GM19035 (cell line): ENCODE results near the gene NUDCD3.

Source experiments
- ATAC-seq: cut with Tn5 transposase; IDR thresholded peaks from one replicate; pipeline ENCODE4 v1.9.1; 2021; ENCODE audit not compliant: unreplicated experiment

Gene NUDCD3

DNA sequence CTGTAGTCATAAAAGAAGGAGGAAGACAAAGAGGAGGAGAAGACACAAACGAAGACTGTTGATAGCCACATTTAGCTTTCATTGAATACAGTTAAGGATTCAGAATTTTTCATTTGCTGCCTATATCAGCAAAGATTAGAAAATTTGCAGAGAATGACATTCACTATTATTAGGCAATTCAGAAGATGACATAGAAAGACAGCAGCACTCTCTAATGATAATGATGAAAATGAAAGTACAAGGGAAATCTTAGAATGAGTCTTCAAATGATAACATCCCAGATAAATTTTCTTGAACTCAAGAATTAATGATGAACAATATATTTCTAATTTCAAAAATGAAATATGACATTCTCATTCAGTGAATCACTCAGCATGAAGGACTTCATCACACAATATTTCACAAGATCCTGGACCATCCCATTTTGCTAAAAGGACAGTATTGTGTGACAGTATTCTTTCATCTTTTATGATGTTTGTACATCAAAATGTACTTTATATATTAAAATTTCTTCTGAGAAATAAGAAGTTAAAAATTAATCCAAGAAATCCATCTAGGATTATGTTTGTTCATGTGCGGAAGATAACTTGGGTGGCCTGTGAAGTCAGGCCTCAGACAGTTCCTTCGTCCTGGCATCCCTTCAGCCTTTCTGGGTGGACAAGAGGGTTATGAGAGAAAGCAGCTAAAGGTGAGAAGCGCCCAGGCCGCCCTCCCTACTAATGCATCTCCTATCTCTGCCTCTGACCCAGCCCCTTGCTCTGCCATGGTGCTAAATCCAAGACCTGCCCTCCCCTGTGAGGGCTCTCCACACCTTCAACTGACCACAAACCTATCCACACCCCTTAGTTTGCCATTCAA, 117.7 kb downstream of the NUDCD3 start:
- no peak for ATAC-seq

DNA sequence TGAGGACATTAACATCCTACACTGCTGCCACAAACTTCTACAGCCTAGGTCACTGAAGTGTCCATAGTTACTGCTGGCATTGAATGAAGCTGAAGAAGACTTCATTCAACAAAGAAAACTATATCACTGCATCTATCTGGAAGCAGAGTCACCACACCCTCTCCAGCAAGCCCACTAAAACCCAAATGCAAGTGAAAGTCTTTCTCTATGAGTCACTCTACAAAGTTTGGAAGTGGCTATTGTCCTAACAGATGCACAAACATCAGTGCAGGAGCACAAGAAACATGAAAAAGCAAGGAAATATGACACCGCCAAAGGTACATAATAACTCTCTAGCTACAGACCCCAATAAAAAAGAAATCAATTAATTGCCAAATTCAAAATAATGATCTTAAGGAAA, 121.6 kb downstream of the NUDCD3 start:
- no peak for ATAC-seq

DNA sequence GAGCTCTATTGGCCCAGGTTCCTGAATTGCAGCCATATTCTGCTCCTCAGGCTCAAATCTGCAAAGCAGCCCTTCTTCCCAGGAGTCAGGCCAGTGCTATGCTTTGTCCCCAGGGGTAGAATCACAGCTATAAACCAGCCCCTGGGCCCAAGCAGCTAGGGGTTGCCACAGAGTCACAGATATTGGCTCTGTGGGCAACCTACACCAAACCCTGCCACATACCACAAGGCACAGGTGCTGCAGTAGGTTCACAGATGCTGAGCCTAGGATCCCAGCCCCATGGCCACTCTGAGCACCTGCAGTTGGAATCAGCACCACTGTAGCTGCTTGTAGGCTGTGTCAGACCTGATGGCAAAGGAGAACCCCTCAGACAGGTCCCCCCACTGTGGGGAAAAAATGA, 122.0 kb downstream of the NUDCD3 start:
- no peak for ATAC-seq

DNA sequence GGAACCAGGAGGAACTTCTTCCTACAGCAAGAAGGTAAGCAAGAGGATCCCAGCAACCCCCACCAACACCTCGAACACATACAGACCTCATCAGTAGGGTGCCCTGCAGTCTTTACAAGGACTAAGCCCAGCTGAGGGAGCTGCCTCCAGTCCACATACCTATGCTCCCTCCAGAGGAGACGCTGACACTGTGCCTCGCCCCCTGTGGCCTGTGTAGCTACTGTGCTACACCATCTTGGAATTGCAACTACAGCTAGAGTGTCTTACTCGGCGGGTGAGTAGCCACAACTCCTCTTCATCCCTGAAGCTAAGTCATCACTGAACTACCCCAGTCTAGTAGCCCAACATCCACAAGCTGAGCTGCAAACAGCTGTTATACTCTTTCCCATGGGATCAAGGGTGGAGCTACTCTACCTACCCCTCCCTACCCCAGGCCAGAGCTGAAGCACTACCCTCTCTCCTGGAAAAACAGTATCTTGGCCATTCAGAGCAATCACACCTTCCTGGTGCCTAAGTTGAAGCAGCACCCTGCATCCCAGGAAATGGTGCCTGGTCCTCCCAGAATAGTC, 122.9 kb downstream of the NUDCD3 start:
- no peak for ATAC-seq

DNA sequence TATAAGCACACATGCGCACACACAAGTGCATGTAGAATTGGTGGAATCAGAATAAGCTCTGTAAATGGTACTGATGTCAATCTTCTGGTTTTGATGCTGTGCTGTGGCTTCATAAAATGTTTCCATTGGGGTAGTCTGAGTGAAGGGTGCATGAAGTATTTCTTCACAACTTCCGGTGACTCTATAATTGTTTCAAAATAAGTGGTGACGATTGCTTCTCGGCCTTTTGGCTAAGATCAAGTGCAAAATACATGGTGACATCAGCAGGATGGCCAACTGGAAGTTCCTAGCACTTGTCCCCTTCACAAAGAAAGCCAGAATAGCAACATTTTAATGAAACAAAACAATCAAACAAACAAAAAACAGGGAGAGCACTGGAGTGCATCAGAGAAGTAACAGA, 123.5 kb downstream of the NUDCD3 start:
- ATAC-seq, result no peak

DNA sequence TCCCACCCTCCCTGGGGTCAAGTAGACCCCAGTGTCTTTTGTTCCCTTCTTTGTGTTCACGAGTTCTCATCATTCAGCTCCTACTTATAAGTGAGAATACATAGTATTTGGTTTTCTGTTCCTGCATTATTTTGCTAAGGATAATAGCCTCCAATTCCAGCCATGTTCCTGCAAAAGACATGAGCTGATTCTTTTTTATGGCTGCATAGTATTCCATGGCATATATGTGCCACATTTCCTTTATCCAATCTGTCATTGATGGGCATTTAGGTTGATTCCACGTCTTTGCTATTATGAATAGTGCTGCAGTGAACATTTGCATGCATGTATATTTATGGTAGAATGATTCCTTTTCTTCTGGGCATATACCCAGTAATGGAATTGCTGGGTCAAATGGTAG, 136.8 kb downstream of the NUDCD3 start:
- ATAC-seq, result no peak

DNA sequence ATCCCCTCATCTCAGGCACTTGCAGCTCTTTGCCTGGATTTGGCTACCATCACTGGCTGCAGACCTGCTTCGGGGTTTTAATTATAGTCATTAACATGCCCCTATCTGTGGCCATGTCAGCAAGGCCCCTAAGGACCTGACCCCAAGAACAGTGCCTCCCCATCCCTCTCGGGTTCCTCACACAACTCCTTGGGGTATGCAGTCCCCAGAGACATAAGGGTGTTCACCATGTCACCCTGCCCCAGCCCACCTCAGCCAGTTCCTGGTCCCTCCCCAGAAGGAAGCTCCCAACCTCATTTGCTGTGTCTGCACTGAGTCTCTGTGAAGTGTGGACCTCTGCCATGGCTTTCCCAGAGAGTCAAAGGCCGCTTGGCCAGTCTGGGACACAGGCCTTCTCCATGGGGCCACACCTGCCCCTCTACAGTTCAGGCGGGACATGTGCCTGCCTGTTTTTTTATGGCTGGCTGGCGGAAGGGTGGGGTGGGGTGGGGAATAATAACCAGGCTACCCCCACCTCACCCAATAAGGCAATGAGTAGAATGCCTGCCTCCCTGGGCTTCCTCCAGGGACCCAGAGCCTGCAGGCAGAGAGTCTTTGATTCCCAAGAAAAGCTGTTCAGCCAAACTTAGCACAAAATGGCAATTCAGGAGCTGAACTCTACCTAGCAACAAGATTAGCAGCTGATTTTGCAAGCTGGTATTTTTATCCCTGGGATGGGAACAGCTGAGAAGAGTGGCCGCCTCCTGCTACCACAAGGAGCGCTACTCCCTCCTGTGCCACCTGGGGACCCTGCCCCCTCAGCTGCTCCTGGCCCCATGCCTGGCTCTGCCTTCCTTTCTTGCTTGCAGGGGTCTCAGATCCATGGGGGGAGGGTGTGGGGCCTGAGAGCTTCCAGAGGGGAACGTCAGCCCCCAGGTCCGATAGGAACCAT, 141.3 kb downstream of the NUDCD3 start:
- no peak for ATAC-seq

DNA sequence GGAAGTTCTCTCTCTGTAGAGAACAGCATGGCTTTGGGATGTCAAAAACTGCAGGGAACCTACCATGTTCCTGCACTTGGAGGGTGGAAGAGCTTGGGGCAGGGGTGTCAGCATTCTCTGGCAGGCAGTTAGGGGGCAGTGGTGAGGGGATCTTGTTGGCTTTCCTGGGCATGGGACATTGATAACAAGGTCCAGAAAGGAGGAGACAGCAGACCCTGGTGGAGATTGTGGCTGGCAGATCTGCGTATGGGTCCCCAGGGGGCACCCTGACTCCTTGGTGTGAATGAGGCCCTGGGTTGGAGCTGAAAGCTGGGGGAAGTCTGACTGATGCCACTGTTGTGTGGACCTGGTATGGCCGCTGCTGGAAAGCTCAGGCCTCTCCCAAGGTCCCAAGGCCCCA, 142.2 kb downstream of the NUDCD3 start:
- ATAC-seq, result no peak

DNA sequence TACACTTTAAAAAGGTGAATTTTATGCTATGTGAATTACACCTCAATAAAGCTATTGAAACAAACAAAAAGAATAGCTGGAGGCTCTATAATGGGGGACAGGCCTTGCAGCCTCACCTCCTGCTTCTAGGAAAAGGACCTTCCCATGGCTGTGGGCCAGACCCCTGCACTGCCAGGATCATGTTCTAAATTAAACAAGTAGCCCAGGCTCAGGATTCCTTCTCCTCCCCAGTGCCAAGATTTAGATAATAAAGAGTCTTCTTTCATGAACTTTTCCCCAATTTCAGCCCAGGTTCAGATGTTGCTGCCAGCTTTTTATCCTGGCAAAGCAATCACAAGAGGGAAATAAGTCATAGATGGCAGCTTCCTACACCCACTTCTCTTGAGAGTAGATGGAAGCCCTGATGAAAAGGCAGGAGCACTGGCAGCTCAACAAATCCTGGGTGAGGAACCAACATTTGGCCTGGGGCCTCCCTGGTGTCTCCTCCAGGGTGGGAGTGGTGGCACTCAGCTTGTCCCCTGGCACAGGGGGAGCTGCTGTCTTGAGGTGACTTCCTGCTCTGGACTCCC, 142.8 kb downstream of the NUDCD3 start:
- no peak for ATAC-seq

DNA sequence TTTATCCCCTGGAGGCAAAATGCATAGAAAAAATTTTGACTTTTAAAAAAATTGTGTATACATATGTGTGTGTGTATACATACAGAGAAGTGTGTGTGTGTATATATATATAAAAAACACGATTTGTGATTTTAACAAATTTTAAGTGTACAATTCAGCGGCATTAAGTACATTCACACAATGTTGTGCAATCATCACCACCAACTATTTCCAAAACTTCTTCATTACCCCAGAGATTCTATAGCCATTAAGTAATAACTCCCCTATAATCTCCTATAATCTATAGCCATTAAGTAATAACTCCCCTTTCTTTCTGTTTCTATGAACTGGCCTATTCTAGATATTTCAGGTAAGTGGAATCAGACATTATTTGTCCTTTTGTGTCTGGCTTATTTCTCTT, 144.4 kb downstream of the NUDCD3 start:
- ATAC-seq, result no peak

DNA sequence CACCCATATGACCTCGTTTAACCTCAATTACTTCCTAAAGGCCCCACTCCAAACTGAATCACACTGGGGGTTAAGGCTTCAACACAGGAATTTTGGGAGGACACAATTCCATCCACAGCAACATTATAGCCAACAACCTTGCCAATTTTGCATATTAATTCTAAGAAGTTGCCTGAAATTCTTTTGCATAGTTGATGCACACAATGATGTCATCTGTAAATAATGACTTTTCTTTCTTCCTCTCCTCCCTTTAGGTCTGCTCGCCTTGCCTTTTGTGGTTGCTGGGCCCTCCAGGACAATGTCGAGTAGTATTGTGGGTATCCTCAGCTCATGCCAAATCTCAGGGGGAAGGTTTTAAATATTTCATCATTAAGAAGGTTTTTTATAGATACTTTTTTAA, 149.1 kb downstream of the NUDCD3 start:
- ATAC-seq, result no peak

DNA sequence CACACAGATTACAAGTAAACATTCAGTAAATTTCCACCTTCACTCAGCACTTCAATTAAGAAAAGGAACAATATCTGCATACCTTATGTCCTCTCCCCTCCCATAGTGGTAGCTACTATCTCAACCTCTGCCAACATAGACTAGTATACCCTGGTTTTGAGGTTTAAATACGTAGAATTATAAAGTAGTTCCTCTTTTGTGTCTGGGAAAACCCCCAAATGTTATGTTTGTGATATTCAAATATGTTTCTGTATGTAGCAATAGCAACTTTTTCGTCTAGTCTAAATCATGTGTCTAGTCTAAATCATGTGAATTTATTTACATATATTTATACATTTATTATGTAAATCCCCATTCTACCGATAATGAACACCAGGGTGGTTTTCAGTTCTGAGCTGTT, 151.9 kb downstream of the NUDCD3 start:
- peak; percentile 59 for ATAC-seq

DNA sequence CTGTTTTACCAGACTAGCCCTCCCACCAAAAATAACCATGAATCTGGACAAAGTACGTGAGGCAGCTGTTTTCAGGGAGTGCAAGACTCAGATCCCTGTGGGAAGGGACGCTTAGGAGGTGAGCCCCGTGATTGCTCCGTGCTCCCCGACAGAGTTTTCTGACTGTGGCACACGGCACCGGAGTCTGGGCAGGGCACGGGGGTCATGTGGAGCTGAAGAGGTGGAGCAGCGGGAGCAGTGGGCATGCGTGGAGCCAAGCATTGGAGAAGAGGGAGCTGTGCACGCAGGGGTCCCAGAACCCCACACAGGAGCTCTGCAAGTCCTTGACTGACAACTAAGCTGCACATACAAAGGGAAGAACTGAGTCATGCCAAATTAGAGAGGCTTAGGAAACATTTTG, 154.0 kb downstream of the NUDCD3 start:
- no peak for ATAC-seq

DNA sequence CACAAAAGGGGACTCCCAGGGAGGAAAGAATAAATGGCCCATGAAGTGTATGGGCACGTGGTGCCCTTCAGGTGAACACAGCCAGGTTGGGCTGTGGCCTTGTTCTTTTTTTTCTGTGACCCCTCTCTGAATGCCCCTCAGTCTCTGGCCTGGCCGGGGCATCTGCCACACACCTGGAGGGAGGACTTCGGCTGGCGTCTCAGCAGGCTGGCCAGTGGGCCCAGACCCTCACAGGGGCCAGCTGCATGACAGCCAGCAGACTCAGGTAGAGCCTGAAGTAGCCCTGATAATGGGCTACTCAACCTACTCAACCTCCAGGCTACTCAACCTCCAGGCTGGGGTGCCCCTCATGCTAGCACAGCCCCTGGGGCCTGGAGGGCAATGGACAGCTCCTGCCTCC, 155.3 kb downstream of the NUDCD3 start:
- ATAC-seq, result no peak

DNA sequence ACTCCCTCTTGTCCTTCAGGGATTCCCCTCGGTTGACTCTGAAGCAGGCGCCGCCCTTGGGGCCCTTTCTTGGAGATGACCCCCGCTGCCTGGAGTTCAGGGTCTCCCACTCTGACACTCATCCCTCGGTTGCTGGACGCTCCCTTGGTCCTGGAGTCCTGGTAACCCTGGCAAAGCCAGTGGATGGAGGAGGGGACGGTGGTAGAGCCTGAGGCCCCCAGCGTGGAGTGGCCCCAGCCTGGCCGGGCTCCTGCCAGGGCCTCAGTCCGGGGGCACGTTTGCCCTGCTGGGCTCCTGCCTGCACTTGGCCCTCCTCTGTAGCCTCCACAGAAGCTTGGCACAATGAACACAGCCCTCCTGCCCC, 155.7 kb downstream of the NUDCD3 start:
- no peak for ATAC-seq

DNA sequence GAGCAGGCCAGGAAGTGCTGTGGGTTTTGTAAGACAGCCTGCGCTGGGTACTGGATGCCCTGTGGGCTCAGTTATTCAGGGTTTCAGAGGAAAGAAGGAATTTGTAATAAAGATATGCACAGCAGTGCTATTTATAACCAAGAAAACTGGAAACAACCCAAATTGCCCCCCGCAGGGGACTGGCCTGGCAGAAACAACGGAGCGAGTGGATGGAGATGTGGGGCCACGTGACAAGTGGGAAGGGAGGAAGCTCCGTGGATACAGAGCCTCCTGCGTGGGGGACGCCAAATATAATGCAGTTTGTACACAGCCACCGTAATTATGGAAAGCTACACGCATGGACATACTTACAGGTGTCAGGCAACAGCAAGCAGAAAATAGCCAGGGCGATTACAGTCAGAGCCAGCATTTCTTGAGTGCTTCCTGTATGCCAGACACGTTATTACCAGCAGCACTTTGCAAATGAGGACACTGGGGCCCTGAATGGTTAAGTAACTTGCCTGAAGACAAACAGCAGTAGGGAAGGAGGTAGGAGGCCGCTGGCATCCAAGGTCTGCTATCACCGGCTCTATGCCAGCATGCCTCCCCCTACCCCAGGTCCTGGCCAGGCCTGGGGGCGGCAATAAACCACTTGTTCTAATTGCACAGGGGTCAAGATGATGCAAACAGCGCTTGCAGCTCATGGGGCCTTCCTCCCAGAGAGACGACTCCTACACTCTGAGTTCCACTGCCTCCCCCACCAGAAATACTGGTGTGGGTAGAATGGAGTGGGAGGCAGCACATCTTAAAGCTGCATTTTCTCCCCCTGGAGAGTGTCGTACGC, 156.3 kb downstream of the NUDCD3 start:
- ATAC-seq, result no peak

DNA sequence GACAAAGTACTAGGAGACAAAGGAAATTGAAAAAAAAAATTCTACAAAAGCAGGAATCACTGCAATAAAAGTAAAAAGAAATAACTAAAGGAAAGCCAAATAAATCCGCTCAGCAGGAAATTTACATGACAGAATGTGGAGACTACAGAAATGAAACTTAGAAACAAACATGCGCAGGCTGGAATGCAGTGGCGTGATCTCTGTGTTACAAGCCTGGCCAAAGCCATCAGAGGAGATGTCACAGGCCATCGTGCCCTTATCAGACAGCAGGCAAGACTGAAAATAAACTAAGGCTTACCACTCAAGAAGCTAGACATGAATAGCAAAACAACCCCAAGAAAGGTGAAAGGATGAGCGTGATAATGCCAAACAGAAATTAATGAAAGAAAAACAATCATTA, 158.8 kb downstream of the NUDCD3 start:
- no peak for ATAC-seq

DNA sequence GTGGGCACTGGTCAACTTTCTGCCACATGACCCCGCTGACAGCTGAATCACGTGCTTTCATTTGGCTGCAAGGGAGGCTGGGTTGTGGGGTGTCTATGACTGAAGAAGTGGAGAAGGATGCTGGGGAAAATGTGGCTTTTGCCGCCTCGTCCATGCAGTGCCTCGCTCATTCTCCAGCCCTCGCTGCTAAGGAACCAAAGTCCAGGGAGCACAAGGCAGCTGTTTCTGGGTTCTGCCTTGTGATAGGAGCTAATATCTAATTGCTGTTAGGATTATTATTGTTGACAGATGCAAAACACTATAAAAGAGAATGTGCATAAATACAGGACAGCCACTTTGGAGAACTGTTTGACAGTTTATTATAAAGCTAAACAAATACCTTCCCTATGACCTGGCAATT, 160.1 kb downstream of the NUDCD3 start:
- ATAC-seq, result no peak

DNA sequence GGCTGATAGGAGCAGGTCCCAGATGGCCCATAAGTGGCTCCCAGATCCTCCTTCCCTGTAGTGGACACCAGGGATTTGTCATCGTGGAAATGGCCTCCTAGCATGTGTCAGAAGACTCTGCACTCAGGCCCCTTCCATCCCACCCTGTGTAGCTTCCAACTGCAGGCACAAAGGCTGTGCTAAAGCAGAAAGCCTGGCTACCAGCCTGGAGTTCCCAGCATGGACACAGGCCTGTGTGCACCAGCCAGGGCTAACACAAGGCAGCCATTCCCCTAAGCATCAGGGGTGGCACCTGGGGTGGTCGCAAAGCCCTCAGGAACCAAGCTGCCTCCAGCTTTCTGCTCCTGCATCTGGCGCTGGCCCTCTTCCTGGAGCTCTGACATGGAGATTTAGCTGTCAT, 160.6 kb downstream of the NUDCD3 start:
- ATAC-seq, result no peak
